Astrocyte of the spinal cord (primary cell): ENCODE results near the gene FAM83D.
"Not testable (repeated sequence)": the region's sequence is repeated elsewhere in the genome, so short reads cannot be mapped to it uniquely, and the experiment has no call there.

Experiments
- DNase-seq: peaks from one replicate; pipeline ENCODE4 v3.0.0; 2011; ENCODE audit warnings: low read depth, low spot score
- H3K4me3 ChIP-seq: 2 replicates; pipeline ENCODE4 v1.5.1; 2011; ENCODE audit warnings: low read depth, mild to moderate bottlenecking, low read length, moderate library complexity
- in situ Hi-C: cut with HindIII; loops from 2 replicates; pipeline ENCODE4 v1.10.0; 2017; ENCODE audit warnings: low sequenced_read_pairs
- TF ChIP-seq, protein P1 (sequence below): IDR thresholded peaks from 2 replicates; pipeline ENCODE4 v1.5.1; 2012; ENCODE audit warnings: low read depth, mild to moderate bottlenecking, low read length, inconsistent platforms

Gene FAM83D

GRCh38 chr20:38957915-38958485 is 31.8 kb downstream of the FAM83D start:
- in situ Hi-C loops, result no loop called here
- no peak overlapping the region for H3K4me3 ChIP-seq
- TF ChIP-seq, protein P1, sequence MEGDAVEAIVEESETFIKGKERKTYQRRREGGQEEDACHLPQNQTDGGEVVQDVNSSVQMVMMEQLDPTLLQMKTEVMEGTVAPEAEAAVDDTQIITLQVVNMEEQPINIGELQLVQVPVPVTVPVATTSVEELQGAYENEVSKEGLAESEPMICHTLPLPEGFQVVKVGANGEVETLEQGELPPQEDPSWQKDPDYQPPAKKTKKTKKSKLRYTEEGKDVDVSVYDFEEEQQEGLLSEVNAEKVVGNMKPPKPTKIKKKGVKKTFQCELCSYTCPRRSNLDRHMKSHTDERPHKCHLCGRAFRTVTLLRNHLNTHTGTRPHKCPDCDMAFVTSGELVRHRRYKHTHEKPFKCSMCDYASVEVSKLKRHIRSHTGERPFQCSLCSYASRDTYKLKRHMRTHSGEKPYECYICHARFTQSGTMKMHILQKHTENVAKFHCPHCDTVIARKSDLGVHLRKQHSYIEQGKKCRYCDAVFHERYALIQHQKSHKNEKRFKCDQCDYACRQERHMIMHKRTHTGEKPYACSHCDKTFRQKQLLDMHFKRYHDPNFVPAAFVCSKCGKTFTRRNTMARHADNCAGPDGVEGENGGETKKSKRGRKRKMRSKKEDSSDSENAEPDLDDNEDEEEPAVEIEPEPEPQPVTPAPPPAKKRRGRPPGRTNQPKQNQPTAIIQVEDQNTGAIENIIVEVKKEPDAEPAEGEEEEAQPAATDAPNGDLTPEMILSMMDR, result no peak
- no peak for DNase-seq

- in situ Hi-C loops, H3K4me3 ChIP-seq, DNase-seq: not testable (repeated sequence)
Observed at GRCh38 chr20:38960187-38960687, 34.0 kb downstream of the FAM83D start.

- no peak for DNase-seq
Observed at GRCh38 chr20:38961530-38962043, 35.4 kb downstream of the FAM83D start.

DNA sequence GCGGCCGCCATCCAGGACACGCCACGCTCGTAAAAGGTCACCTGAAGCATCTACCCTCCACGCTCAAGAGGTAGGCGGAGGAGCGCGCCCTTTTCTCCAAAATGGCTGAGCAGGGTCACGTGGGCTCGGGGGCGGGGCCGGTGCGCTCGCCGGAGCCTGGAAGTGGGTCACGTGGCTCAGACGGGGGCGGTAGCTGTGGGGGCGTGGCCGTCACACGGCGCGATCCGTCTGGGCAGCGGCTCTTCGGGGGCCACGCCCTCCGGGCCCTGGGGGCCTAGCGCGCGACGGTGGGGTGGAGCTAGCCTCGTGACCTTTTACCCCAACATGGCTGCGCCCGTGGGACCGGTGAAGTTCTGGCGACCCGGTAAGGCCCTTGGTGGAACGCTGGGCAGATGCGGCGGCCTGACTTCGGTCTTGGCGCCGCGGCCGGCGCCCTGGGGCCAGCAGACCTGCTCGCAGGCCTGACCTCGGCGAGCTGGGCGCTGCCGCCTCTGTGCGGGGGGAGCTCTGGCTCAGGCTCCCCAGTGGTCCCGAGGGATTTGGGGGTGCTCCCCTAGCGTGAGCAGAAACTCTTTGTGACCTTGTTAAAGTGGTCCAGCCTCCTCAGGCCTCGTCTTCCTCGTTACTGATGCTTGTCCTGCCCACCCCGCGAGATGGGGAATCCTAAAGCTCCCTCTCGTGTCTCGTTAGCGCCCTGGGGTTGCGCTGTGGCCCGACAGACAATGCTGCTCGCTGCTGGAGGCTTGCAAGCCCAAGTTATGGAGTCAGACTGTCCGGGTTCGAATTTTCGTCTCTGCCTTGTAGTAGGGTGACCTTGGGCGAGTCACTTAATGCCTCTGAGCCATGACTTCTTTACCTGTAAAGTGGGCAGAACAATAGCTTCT is 36.1 kb downstream of the FAM83D start, which contains the start of gene DHX35:
DHX35 (plus strand) TSS at position 301 of the 884 bp plus-strand sequence; CDS start at position 325, 24 bp downstream.
- TF ChIP-seq, protein P1, result peak; percentile 52
- H3K4me3 ChIP-seq, result peak within 1 kb of the TSS; percentile 82
- peak; percentile 96 for DNase-seq
- in situ Hi-C loops, result no loop called here

More at GRCh38 chr20:38961530-38962043, 35.4 kb downstream of the FAM83D start:
- in situ Hi-C loops, result no loop called here
- H3K4me3 ChIP-seq, result peak overlapping the region; percentile 82
- TF ChIP-seq, protein P1, result no peak

DNA sequence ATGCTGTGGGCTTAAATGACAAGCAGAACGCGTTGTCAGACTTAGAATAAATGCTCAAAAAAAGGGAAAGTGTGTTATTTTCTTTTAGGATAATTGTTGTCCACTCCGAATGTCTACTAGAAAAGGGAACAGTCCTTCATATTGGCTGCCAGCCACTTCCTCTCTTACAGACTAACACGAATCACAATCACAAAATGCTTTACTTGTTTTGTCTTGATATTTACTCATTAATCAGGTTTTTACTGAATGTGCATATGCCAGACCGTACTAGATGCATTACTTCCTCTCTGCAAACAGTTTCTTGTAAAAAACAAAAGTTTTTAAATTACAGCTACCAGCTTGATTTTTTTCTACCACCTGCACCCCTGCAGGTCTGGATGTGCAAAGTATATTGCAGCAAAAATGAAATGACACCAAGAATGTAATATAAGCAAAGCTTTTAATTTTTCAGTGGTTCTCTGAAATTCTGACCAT is 36.7 kb downstream of the FAM83D start:
- TF ChIP-seq, protein P1, result no peak
- in situ Hi-C loops, result no loop called here
- H3K4me3 ChIP-seq, result peak overlapping the region; percentile 82
- no peak for DNase-seq

- in situ Hi-C loops, result no loop called here
- no peak overlapping the region for H3K4me3 ChIP-seq
- no peak for DNase-seq
- TF ChIP-seq, protein P1, result no peak
Observed at GRCh38 chr20:38963745-38964144, 37.5 kb downstream of the FAM83D start.
